HEK293 (cell line): ENCODE results near the gene TREX2.

Source experiments
- MYNN ChIP-seq: fragments of 450-650 bp; formaldehyde crosslinking; IDR thresholded peaks from 2 replicates; pipeline ENCODE4 v1.5.1; 2016; ENCODE audit warnings: missing biosample characterization, missing genetic modification characterization, borderline replicate concordance
- ZNF121 ChIP-seq: fragments of 450-650 bp; formaldehyde crosslinking; IDR thresholded peaks from 2 replicates; pipeline ENCODE4 v1.5.1; 2016; ENCODE audit warnings: missing biosample characterization, missing genetic modification characterization
- ZSCAN16 ChIP-seq: fragments of 450-650 bp; formaldehyde crosslinking; IDR thresholded peaks from 2 replicates; pipeline ENCODE4 v1.5.1; 2016; ENCODE audit warnings: missing biosample characterization, missing genetic modification characterization
- TF ChIP-seq, protein P1 (sequence below): fragments of 450-650 bp; formaldehyde crosslinking; IDR thresholded peaks from 2 replicates; pipeline ENCODE4 v1.5.1; 2016; ENCODE audit warnings: missing biosample characterization, missing genetic modification characterization
- TF ChIP-seq, protein P2 (sequence below): fragments of 450-650 bp; formaldehyde crosslinking; IDR thresholded peaks from 2 replicates; pipeline ENCODE4 v1.5.1; 2016; ENCODE audit warnings: missing biosample characterization, missing genetic modification characterization, borderline replicate concordance
- TF ChIP-seq, protein P3 (sequence below): fragments of 450-650 bp; formaldehyde crosslinking; IDR thresholded peaks from 2 replicates; pipeline ENCODE4 v1.5.1; 2016; ENCODE audit warnings: missing biosample characterization, missing genetic modification characterization
- TF ChIP-seq, protein P4 (sequence below): fragments of 450-650 bp; formaldehyde crosslinking; IDR thresholded peaks from 2 replicates; pipeline ENCODE4 v1.5.0; 2017; ENCODE audit warnings: missing biosample characterization, missing genetic modification characterization, borderline replicate concordance
- TF ChIP-seq, protein P5 (sequence below): fragments of 450-650 bp; formaldehyde crosslinking; IDR thresholded peaks from 2 replicates; pipeline ENCODE4 v1.5.1; 2016; ENCODE audit warnings: missing biosample characterization, missing genetic modification characterization

DNA sequence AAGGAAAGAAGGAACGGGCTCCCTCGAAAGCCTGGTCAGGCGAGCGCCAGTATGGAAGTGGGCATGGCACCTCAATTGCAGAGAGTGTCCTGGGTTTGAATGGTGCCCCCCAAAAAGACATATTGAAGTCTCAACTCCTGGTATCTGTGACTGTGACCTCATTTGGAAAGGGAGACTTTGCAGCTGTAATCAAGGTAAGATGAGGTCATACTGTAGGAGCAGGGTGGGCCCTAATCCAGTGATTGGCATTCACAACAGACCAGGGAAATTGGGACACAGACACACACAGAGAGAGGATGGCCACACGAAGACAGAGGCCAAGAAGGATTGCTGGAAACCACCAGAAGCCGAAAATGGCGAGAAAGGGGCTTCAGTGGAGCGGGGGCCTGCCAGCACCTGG, 28.2 kb downstream of the TREX2 start:
- TF ChIP-seq, protein P1, sequence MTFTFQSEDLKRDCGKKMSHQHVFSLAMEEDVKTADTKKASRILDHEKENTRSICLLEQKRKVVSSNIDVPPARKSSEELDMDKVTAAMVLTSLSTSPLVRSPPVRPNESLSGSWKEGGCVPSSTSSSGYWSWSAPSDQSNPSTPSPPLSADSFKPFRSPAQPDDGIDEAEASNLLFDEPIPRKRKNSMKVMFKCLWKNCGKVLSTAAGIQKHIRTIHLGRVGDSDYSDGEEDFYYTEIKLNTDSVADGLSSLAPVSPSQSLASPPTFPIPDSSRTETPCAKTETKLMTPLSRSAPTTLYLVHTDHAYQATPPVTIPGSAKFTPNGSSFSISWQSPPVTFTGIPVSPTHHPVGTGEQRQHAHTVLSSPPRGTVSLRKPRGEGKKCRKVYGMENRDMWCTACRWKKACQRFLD (tag by site-specific recombination) = no peak
- TF ChIP-seq, protein P2, sequence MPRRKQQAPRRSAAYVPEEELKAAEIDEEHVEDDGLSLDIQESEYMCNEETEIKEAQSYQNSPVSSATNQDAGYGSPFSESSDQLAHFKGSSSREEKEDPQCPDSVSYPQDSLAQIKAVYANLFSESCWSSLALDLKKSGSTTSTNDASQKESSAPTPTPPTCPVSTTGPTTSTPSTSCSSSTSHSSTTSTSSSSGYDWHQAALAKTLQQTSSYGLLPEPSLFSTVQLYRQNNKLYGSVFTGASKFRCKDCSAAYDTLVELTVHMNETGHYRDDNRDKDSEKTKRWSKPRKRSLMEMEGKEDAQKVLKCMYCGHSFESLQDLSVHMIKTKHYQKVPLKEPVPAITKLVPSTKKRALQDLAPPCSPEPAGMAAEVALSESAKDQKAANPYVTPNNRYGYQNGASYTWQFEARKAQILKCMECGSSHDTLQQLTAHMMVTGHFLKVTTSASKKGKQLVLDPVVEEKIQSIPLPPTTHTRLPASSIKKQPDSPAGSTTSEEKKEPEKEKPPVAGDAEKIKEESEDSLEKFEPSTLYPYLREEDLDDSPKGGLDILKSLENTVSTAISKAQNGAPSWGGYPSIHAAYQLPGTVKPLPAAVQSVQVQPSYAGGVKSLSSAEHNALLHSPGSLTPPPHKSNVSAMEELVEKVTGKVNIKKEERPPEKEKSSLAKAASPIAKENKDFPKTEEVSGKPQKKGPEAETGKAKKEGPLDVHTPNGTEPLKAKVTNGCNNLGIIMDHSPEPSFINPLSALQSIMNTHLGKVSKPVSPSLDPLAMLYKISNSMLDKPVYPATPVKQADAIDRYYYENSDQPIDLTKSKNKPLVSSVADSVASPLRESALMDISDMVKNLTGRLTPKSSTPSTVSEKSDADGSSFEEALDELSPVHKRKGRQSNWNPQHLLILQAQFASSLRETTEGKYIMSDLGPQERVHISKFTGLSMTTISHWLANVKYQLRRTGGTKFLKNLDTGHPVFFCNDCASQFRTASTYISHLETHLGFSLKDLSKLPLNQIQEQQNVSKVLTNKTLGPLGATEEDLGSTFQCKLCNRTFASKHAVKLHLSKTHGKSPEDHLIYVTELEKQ (tag by site-specific recombination) = no peak
- TF ChIP-seq, protein P3, sequence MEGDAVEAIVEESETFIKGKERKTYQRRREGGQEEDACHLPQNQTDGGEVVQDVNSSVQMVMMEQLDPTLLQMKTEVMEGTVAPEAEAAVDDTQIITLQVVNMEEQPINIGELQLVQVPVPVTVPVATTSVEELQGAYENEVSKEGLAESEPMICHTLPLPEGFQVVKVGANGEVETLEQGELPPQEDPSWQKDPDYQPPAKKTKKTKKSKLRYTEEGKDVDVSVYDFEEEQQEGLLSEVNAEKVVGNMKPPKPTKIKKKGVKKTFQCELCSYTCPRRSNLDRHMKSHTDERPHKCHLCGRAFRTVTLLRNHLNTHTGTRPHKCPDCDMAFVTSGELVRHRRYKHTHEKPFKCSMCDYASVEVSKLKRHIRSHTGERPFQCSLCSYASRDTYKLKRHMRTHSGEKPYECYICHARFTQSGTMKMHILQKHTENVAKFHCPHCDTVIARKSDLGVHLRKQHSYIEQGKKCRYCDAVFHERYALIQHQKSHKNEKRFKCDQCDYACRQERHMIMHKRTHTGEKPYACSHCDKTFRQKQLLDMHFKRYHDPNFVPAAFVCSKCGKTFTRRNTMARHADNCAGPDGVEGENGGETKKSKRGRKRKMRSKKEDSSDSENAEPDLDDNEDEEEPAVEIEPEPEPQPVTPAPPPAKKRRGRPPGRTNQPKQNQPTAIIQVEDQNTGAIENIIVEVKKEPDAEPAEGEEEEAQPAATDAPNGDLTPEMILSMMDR = no peak
- TF ChIP-seq, protein P4, sequence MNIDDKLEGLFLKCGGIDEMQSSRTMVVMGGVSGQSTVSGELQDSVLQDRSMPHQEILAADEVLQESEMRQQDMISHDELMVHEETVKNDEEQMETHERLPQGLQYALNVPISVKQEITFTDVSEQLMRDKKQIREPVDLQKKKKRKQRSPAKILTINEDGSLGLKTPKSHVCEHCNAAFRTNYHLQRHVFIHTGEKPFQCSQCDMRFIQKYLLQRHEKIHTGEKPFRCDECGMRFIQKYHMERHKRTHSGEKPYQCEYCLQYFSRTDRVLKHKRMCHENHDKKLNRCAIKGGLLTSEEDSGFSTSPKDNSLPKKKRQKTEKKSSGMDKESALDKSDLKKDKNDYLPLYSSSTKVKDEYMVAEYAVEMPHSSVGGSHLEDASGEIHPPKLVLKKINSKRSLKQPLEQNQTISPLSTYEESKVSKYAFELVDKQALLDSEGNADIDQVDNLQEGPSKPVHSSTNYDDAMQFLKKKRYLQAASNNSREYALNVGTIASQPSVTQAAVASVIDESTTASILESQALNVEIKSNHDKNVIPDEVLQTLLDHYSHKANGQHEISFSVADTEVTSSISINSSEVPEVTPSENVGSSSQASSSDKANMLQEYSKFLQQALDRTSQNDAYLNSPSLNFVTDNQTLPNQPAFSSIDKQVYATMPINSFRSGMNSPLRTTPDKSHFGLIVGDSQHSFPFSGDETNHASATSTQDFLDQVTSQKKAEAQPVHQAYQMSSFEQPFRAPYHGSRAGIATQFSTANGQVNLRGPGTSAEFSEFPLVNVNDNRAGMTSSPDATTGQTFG (tag by site-specific recombination) = no peak
- TF ChIP-seq, protein P5, sequence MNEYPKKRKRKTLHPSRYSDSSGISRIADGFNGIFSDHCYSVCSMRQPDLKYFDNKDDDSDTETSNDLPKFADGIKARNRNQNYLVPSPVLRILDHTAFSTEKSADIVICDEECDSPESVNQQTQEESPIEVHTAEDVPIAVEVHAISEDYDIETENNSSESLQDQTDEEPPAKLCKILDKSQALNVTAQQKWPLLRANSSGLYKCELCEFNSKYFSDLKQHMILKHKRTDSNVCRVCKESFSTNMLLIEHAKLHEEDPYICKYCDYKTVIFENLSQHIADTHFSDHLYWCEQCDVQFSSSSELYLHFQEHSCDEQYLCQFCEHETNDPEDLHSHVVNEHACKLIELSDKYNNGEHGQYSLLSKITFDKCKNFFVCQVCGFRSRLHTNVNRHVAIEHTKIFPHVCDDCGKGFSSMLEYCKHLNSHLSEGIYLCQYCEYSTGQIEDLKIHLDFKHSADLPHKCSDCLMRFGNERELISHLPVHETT (tag by site-specific recombination) = no peak
- TF ChIP-seq MYNN (tag by site-specific recombination) (no peak), ZNF121 (no peak), ZSCAN16 (tag by site-specific recombination) (no peak)
